Stimulated activated naive CD8-positive, alpha-beta T cell treated with anti-CD3 and anti-CD28 coated beads, Interleukin-15, Interleukin-2, amounts not matched to agents 100 U/mL and 50 U/mL, for 24 hours (primary cell): ENCODE data around the gene SNX14.
A peak's percentile ranks its signal among the peaks of the same experiment; 100 is the strongest.
"Not testable (repeated sequence)": the region's sequence is repeated elsewhere in the genome, so short reads cannot be mapped to it uniquely, and the experiment has no call there.

Source experiments
- ATAC-seq: fragments of 150-1000 bp; cut with Tn5 transposase; one replicate; pipeline ENCODE4 v1.10.0; 2021
- DNase-seq: peaks from one replicate; pipeline ENCODE4 v3.0.0; 2021

SNX14 gene, protein sequence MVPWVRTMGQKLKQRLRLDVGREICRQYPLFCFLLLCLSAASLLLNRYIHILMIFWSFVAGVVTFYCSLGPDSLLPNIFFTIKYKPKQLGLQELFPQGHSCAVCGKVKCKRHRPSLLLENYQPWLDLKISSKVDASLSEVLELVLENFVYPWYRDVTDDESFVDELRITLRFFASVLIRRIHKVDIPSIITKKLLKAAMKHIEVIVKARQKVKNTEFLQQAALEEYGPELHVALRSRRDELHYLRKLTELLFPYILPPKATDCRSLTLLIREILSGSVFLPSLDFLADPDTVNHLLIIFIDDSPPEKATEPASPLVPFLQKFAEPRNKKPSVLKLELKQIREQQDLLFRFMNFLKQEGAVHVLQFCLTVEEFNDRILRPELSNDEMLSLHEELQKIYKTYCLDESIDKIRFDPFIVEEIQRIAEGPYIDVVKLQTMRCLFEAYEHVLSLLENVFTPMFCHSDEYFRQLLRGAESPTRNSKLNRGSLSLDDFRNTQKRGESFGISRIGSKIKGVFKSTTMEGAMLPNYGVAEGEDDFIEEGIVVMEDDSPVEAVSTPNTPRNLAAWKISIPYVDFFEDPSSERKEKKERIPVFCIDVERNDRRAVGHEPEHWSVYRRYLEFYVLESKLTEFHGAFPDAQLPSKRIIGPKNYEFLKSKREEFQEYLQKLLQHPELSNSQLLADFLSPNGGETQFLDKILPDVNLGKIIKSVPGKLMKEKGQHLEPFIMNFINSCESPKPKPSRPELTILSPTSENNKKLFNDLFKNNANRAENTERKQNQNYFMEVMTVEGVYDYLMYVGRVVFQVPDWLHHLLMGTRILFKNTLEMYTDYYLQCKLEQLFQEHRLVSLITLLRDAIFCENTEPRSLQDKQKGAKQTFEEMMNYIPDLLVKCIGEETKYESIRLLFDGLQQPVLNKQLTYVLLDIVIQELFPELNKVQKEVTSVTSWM

DNA sequence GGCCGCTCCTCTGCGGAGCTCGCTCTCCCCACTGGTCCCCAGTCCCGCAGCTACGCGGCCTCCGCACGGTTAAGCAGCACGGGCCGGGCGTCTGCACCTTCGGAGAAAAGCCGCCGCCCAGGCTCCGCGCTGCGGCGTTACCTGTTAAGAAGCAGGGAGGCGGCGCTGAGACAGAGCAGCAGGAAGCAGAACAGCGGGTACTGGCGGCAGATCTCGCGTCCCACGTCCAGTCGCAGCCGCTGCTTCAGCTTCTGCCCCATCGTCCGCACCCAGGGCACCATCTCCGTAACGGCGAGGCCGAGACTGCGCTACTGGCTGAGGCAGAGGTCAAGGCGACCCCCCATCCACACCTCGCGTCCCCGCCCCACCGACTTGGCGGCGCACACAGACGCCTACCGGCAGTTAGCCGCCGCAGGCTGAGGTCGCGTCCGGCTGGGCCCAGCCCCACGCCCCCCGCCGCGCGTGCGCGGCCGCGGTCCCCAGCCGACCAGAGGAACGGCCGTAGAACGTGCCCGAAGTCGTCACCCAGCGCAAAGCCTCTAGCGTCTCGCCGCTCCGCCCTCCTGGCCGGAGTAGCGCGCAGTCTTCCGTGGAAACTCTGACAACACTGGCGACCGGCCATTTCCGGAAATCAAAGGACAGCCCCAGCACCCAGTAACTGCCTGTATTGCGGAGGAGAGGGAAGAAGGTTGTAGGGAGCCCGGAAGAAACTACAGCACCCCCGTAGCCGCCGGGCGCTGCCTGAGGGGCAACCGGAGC is at the start of gene SNX14:
Gene SNX14 (minus strand): TSS at position 421 of the 759 bp plus-strand sequence. CDS start 140 bp downstream, at position 281.
- DNase-seq (peak; percentile 86), ATAC-seq (peak; percentile 89)

DNA sequence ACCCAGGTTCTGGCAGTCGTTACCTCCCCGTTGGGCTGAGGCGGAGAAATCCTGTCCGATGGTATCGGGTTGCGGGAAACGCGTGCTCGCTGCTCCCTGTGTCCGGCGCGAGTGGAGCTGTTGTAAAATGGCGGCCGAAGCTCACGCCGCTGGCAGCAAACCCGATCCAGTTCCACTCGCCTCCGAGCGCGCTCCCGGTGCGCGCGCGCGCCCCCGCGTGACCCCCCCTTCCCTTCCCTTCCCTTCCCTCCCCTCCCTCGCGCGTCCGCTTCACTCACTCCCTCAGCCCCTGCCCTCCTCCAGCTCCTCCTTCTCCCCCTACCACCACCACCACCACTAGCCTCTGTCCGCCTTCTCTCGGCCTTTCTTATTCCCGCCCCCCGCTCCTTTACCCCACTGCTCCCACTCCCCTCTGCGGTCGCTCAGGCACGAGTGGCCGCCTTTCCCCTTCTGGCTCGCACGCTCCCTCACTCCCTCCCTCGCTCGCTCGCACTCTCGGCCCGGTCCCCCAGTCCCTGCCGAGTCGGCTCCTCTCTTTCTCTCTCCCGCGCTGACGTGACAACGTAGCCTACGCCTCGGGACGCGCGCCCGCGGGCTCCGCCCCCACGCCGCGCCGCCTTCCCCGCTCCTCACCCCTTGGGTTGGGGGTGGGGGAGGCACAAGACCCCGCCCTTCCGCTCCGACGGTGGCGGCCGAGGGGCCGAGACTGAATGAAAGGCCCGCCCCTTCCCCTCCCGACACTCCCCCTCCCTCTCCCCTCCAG is 49.3 kb upstream of the SNX14 start, which contains the start of gene SYNCRIP:
Gene SYNCRIP (minus strand): TSS at position 113 of the 763 bp plus-strand sequence. CDS start 1,447 bp downstream, outside the sequence.
- ATAC-seq (peak; percentile 85), DNase-seq (peak; percentile 99)

DNA sequence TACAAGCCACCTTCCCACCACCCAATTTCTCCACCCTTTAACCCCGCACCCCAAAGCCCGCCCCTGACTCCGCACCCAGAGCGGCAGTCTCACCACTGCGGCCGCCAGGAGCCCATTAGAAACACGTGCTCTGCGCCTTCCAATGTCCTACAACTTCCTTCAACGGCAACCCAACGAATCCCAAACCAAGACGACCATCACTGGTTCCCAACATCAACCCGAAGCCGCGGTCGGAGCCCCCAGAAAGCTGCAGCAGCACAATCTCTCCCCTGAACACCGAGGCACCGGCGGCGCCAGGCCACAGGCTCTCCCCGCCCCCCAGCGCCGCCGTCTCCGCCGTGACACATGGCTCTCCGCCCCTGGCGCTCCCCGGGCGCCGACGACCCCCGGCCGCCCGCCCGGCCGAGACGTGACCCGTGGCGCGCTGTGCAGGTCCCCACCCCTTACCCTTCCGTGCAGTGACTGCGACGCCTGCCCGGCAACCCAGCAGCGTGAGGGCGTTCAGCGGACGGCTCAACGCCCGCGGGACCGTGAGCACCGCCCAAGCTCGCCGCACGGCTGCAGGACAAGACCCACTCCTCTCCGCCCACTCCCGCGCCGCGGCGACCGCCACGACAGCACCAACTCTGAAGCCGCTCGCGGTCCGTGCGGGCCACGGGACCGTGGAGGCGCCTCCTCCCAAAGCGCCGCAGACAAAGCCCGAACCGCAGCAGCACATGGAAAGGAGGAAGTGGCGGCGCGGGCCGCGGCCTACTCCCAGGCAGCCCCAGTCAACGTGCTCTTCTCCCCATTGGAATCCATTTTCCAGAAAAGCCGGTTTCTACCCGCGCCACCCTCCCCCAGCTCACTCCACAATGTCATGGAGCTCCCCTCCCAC is 48.5 kb upstream of the SNX14 start:
- ATAC-seq (no peak), DNase-seq (peak; percentile 60)

DNA sequence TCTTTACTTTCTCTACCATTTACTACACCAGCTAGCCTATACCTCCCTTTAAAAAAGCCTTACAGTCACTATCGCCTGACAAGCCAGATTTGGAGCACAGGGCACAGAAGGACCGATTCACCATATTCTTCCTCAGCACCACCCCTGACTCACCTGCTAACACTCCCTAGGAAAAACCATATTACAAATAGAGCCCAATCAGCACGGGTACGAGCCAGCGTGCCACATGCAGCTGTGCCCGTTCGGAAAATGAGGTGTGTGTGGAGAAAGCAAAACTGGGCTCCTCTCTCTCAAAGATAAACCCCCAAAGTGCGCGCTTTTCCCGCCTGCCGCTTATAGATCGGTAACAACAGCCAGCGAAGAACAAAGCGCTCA is 47.9 kb upstream of the SNX14 start:
- DNase-seq (no peak), ATAC-seq (no peak)

DNA sequence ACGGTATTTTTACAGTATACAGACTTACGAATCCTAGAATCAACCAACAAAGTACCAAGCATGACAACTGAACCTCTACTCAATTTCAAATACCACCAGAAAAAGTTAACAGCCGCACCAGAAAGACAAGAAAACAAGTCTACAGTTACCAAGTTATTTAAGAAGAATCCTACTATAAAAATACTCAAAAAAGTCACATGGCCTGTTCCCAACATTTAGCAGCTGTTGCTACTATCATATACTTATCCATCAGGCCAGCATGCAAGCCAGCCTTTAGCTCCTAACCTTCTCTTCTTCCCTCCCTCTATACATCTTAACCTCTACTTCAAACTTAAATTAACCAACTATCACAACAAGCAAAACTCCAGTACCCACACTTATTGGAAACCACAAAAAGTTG is 47.2 kb upstream of the SNX14 start:
- no peak for ATAC-seq
- DNase-seq = no peak

DNA sequence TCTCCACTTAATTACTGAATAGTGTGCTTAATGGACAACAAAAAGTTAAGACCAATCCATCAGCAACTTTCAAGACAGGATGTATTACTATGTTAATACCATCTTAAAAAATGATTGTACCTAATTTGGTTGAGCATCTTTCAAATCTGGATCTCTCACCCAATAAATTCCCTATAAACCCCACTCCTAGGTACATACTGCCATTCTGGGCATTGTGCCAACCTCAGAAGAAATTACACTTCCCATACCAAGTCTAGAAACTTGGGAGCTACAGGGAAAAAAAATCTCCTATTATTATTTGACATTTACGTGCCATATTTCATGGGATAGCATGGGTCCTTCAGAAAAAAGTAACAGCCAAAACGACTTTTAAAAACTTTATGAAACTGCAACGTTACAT is 43.9 kb upstream of the SNX14 start:
- no peak for ATAC-seq
- no peak for DNase-seq

DNA sequence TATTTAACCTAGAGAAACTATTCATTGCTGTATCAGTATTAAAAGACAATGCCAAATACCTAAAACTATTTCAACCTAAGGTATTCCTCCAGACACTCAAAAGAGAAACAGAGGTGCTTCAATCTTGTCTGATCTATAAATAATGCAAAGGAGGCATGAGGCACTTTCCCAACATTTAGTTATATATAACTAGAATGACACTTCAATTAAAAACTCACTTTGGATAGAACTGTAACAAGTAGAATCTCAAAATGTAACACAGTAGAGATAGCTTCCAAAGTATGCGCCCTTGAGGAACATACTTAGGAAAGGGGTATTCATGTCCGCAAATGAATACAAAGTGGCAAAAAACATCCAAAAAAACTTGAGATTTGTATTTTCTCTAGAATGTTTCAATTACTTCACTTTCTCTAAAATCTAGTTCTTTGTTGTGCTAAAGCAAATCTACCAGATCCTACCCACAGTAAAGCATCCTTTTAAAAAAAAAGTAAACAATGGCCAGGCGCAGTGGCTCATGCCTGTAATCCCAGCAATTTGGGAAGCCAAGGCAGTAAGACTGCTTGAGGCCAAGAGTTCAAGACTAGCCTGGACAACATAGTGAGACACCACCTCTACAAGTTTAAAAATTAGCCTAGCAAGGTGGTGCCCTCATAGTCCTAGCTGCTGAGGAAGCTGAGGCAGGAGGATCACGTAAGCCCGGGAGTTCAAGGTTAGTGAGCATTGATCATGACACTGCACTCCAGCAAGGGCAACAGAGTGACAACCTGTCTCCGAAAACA is 38.7 kb upstream of the SNX14 start:
- no peak for ATAC-seq
- DNase-seq = no peak

DNA sequence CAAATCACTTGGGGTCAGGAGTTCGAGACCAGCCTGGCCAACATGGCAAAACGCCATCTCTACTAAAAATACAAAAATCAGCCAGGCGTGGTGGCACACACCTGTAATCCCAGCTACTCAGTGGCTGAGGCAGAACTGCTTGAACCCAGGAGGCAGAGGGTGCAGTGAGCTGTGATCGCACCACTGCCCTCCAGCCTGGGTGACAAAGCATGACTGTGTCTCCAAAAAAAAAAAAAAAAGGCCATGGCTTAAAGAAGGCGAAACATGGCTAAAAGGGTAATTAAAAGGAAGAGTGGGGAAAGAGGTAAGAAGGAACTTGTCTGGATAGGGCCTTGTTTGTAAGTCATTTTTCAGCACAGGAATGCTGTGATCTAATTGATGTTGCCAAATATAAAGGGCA is 37.5 kb upstream of the SNX14 start:
- not testable (repeated sequence) for DNase-seq, ATAC-seq

DNA sequence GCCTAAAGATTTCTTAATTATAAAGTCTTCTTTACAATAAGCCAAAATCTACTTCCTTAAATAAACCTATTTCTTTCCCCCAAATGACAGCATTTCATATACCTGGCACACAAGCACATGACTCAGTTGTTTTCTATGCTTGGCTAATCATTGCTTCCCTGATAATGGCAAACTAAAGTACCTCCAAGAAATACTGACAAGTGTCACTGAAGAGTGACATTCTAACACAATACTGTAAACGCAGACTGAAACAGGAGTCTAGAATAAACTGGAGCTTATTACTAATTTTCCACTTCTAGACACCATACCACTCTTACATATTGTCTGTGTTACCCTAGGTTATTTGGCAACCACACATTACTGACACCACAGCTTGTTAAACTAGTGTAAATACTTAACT is 34.7 kb upstream of the SNX14 start:
- DNase-seq (no peak), ATAC-seq (no peak)

DNA sequence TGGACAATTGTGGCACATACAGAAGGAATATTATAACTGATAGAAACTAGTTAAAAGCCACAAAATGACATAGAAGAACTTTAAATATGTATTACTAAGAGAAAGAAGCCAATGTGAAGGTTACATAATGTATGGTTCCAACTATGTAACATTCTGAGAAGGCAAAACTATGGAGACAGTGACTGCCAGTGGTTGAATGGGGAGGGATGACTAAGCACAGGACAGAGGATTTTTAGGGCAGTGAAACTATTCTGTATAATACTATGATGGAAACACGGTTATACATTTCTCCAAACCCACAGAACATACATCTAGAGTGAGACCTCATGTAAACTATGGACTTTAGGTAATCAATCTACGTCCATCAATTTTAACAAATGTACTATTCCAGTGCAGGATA is 26.6 kb upstream of the SNX14 start:
- ATAC-seq (peak; percentile 40), DNase-seq (no peak)

DNA sequence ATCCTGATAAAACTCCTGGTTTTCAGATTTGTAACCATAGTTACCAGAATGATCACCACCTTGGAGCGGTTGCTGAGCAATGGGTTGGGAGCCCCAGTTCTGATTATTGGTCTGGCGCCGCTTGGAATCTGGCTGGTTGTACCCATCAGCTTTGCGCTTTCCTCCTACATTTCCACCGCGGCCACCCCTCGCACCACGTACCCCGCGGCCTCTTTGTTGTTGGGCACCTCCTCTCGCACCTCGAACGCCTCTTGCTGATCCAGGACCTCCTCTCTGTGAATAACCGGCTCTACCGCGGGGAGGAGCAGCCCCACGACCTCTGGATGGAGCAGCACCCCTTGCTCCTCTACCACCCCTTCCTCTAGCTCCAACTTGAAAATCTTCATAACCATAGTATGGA is 21.1 kb upstream of the SNX14 start:
- ATAC-seq (no peak), DNase-seq (no peak)

DNA sequence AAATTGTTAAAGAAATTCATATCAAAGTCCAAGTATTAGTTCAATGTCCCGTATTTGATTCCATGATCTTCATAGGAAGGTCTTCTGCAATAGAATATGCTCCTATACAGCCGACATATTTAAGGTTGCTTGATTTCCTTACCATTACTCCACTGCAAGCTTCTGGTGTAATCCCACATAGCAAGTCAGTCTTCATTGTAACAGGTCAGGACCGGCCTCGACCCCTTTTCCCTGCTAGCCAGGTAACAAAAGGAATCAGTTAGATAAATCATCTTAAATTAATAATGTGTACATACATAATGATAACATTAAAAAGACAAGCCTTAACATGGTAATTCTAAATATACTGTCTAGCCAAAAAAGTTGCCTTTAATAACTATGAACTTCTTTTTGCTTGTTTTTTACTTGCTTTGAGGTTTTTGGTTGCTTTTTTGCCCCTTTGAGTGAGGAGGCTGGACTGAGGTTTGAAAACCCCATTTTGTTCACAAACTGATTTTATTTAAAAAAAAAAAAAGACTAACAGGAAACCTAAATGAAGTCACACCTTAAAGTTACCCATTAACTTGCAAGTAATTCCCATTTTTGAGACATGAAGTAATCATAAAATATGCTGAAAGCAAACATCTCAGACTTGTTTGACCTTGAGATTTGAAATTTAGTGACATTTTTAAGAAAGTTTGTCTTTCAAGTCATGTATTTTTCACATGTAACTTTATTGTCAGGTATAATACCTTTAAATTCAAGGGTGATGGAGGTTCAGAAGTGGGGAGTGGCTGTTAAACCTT is 19.2 kb upstream of the SNX14 start:
- DNase-seq = no peak
- no peak for ATAC-seq

DNA sequence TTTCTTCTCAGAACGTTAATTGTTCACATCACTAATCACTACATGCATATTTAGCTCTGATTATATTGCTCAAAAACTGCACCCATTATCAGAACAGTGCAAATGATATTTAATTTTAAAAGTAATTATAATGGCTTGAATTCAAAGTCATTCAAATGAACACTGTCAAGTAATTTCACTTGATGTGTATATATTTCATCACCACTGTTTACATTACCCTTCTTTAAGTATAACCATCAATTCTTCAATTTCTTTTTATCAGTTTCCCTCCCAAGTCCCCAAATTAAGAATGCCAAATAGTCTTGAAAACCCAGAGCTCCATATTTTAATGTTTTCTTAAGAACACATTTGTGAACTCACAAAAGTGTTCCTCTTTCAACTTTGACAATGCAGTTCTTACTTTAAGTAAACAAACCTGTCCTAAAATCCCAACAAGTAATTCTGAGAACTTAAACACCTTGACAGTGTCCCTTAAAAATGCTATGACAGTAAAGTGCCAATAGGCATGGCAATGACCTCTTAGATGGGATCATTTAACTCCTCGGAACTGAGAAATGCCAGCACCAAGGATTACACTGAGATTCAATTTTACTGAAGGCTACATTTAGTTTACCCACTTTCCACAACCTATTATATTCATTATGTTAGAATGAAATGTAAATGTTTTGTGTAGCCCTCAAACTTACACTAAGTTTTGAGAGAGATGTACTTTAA is 16.7 kb upstream of the SNX14 start:
- ATAC-seq (no peak), DNase-seq (no peak)

DNA sequence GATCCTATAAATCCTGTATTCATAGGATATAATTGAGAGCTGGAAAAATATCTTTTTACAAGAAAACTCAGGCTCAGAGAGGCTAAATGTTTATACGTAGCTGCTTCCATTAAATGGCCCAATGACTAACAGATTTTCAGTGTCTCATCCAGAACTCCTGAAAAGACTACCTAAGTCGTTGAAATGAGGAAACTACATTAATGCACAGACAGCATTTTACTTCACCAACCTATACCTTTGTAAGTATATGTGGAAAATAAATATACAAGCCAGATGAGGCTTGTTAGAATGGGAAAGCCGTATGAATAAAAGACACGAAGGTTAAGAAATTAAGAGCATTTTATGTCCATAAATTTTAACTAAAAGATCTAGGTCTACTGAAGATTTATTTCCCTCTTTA is 8.4 kb upstream of the SNX14 start:
- ATAC-seq (no peak), DNase-seq (no peak)

DNA sequence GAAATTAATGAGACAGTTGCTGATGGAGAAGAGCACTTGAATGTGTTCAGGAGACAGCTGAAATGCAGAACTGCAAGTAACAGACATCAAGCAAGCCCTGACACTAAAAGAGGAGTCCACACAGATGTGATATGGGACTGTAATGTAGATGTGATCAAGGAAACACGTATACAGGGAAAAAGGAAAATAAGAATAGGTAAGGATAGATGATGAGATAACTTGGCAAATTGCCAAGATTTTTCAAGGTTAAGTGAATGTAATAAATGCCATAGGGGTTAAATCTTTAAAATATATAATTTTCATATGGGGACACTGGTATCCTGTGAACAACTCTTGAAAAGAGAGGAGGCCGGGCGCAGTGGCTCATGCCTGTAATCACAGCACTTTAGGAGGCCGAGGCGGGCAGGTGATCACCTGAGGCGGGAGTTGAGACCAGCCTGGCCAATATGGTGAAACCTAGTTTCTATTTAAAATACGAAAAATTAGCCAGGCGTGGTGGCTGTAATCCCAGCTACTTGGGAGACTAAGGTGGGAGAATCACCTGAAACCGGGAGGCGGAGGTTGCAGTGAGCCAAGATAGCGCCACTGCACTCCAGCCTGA is 7.2 kb upstream of the SNX14 start:
- ATAC-seq (no peak), DNase-seq (no peak)

DNA sequence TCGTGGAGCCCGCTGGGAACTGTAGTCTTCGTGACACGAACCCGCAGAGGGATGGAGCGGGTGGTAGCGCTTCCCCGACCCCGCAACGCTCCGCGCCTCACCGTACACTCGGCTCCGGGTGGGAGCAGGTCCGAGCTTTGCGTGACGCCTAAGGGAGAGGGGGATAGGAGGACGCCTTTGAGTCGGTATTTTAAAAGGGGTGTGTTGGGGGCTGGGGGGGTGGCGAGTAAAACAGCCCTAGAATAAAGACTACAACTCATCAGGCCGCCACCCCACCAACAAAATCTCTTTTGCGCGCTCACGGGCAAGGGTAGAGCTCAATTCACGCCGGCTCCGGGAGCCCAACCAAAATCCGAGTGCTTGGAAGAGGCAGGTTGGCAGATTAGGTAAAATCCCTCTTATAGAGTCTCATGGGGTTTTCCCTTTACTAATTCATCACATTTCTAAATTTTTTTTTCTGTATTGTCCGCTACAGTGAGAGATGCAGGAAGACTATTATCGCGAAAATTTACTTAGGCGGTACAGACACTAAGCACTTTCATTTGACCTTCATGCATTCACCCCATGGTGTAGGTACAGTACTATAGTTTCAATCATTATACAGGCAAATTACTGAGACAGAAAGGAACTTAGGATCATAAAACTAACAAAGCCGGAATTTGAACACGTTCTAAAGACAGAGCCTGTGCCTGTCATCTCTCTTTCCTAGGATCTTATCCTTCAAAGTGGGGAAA is 706 bp upstream of the SNX14 start:
- DNase-seq (peak; percentile 66), ATAC-seq (peak; percentile 36)

DNA sequence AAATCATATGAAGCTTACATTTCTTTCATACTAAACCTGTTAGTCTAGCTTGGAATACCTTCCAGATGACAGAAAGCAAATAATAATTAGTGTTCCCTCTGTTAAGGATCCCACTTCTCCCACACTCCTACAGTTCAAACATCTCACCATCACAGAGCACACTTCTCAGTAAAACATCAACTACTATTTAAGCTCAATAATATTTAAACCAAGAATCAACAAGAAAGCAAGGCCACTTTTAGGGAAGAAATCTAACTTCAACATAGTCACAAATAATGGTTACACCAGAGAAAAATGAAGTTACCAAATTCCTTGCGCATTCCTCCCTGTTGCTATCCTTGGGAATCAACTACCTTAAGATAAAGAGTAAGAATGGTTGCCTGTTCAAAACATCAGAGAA is 1.6 kb downstream of the SNX14 start:
- DNase-seq = no peak
- ATAC-seq = no peak
